ENCODE results near the gene MBD3L3.

Gene MBD3L3

DNA sequence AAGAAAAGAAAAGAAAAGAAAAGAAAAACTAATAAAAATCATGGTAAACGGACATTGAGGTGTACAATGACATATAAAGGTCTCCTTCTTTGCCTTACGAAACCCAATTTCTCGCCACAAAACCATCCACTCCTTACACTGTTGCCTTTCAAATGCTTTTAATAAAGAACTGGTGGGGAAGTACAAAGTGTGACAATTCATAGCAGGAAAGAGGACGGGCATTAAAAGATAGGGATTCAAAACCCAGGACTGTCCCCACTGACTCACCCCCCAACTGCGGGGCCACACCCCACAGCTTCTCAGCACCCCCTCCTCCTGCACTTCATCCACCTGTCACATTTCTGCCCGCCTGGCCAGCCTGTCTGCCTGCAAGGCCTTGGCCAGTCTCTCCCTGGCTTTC, 39.6 kb downstream of the MBD3L3 start:
- H3K4me2 ChIP-seq (ENCODE audit: low read length): no peak overlapping the region
- no peak overlapping the region for H3K27ac ChIP-seq (ENCODE audit: low read depth, low read length)
- H3K4me1 ChIP-seq (ENCODE audit: control insufficient read depth, low read length): no peaks in the 10 kb centered on the region
- H3K79me2 ChIP-seq (ENCODE audit: control insufficient read depth, low read length): no peaks in the 10 kb centered on the region
- H3K9me2 ChIP-seq (replicated peaks; ENCODE audit: control insufficient read depth, low read length): no peaks in the 10 kb centered on the region
- no peaks in the 10 kb centered on the region for H3K27me3 ChIP-seq (ENCODE audit: control insufficient read depth, low read length)
- H3F3A ChIP-seq (ENCODE audit: control insufficient read depth, insufficient read depth): no peaks in the 10 kb centered on the region
- no peaks in the 10 kb centered on the region for H4K20me1 ChIP-seq (ENCODE audit: control insufficient read depth, insufficient read depth, low read depth, low read length)
- H3K4me3 ChIP-seq (ENCODE audit: low read length): no peak overlapping the region
- TF ChIP-seq CTCF (IDR thresholded peaks at IDR 0.05; ENCODE audit: low read depth, low read length, poor library complexity, severe bottlenecking) (no peak), EZH2phosphoT487 (IDR thresholded peaks at IDR 0.05; ENCODE audit: borderline replicate concordance, low read length) (no peak)
- no peaks in the 10 kb centered on the region for H3K36me3 ChIP-seq (ENCODE audit: control insufficient read depth, low read length)
- no peaks in the 10 kb centered on the region for H3K9me3 ChIP-seq (ENCODE audit: control insufficient read depth, insufficient read depth, low read length)

DNA sequence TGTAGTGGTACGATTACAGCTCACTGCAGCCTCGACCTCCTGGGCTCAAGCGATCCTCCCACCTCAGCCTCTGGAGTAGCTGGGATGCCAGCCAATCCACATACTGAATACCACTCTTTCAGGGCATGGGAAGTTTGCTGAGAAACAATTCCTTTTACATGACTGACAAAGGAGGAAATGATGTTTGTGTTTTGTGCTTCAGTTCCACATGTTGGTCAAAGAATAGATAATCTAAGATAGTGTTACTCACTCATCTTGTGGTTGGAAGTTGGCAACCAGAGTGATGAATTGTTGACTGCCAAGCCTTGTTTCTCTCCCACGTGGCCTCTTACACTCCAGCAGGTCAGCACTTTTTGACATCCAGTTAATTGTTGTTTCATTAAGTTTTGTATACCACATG, 44.8 kb downstream of the MBD3L3 start:
- no peaks in the 10 kb centered on the region for H4K20me1 ChIP-seq (ENCODE audit: control insufficient read depth, insufficient read depth, low read depth, low read length)
- H3F3A ChIP-seq (ENCODE audit: control insufficient read depth, insufficient read depth): no peaks in the 10 kb centered on the region
- no peaks in the 10 kb centered on the region for H3K9me2 ChIP-seq (replicated peaks; ENCODE audit: control insufficient read depth, low read length)
- H3K9me3 ChIP-seq (ENCODE audit: control insufficient read depth, insufficient read depth, low read length): no peaks in the 10 kb centered on the region
- H3K4me1 ChIP-seq (ENCODE audit: control insufficient read depth, low read length): no peaks in the 10 kb centered on the region
- no peak overlapping the region for H3K4me2 ChIP-seq (ENCODE audit: low read length)
- TF ChIP-seq CTCF (IDR thresholded peaks at IDR 0.05; ENCODE audit: low read depth, low read length, poor library complexity, severe bottlenecking): no peak
- TF ChIP-seq EZH2phosphoT487 (IDR thresholded peaks at IDR 0.05; ENCODE audit: borderline replicate concordance, low read length): no peak
- no peaks in the 10 kb centered on the region for H3K36me3 ChIP-seq (ENCODE audit: control insufficient read depth, low read length)
- H3K27ac ChIP-seq (ENCODE audit: low read depth, low read length): no peak overlapping the region
- H3K79me2 ChIP-seq (ENCODE audit: control insufficient read depth, low read length): no peaks in the 10 kb centered on the region
- no peak overlapping the region for H3K4me3 ChIP-seq (ENCODE audit: low read length)
- no peaks in the 10 kb centered on the region for H3K27me3 ChIP-seq (ENCODE audit: control insufficient read depth, low read length)

DNA sequence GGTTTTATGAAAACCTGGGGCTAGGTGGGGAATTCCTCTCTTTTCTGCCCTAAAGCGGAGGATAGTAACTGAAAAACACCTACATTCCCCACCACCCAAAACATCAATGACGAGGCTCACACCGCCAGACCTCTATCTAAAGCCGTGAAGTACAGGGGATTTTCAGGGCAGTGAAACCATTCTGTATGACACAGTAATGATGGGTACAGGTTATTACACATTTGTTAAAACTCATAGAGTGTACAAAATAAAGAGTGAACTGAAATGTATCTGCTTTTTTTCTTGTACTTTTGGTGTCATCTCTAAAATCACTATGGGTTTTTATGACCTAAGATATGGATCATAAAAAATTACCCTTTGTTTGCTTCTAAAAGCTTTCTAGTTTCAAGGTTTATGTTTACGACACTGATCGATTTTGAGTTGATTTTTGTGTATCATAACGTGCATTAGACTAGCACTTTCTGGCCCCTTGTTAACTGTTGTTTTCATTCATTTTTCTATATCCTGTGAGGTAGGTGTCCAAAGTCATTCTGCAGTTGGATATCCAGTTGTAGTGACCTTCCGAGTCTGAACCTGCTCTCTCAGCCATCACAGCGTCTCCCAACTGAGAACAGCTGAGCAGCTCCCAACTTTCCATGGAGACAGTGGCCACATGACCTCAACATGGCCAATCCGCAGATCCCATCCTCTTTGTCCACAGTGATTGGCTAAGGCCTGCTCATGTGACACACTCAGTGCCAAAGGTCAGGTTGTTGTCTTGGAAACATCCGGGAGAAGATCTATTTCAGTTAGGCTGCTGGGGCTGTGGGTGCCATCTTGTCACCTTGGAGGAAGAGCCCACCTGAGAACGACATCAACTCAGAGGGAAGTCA, 47.5 kb downstream of the MBD3L3 start:
- Histone ChIP-seq H3K79me2 (ENCODE audit: control insufficient read depth, low read length) (no peaks in the 10 kb centered on the region), H3K4me1 (ENCODE audit: control insufficient read depth, low read length) (no peaks in the 10 kb centered on the region), H4K20me1 (ENCODE audit: control insufficient read depth, insufficient read depth, low read depth, low read length) (no peaks in the 10 kb centered on the region), H3K9me3 (ENCODE audit: control insufficient read depth, insufficient read depth, low read length) (no peaks in the 10 kb centered on the region), H3K27me3 (ENCODE audit: control insufficient read depth, low read length) (no peaks in the 10 kb centered on the region), H3K4me3 (ENCODE audit: low read length) (no peak overlapping the region), H3K9me2 (replicated peaks; ENCODE audit: control insufficient read depth, low read length) (no peaks in the 10 kb centered on the region), H3K36me3 (ENCODE audit: control insufficient read depth, low read length) (no peaks in the 10 kb centered on the region), H3F3A (ENCODE audit: control insufficient read depth, insufficient read depth) (no peaks in the 10 kb centered on the region), H3K4me2 (ENCODE audit: low read length) (no peak overlapping the region), H3K27ac (ENCODE audit: low read depth, low read length) (no peak overlapping the region)
- TF ChIP-seq EZH2phosphoT487 (IDR thresholded peaks at IDR 0.05; ENCODE audit: borderline replicate concordance, low read length): no peak
- no peak for TF ChIP-seq CTCF (IDR thresholded peaks at IDR 0.05; ENCODE audit: low read depth, low read length, poor library complexity, severe bottlenecking)

Data from DOHH2 (cell line).